Astrocyte (in vitro differentiated cells and primary cell): Measurements from ENCODE around the gene COL11A2. TPM values are rescaled to one million over a fixed set of nuclear protein-coding genes. Genes with fewer than 3 reads are reported as not detected.

Experiments
- DNase-seq: peaks from one replicate; pipeline ENCODE4 v3.0.0-alpha.2; 2010; ENCODE audit warnings: low read depth
- FAIRE-seq: peaks from 2 replicates; lab custom pipeline; 2011; peaks lifted over from hg19 to GRCh38; lab: Jason Lieb, UNC
- H2AFZ ChIP-seq: 2 replicates; pipeline ENCODE4 v1.6.0; 2012; ENCODE audit warnings: low read depth, low read length, inconsistent platforms
- H3K27ac ChIP-seq: 2 replicates; pipeline ENCODE4 v1.5.1; 2011; ENCODE audit warnings: low read depth, low read length, inconsistent platforms
- H3K27me3 ChIP-seq: 2 replicates; pipeline ENCODE4 v1.6.0; 2011; ENCODE audit warnings: low read length, inconsistent platforms; ENCODE audit not compliant: insufficient read depth
- H3K36me3 ChIP-seq: 2 replicates; pipeline ENCODE4 v1.5.1; 2011; ENCODE audit warnings: low read length, inconsistent platforms; ENCODE audit not compliant: insufficient read depth
- H3K4me1 ChIP-seq: 2 replicates; pipeline ENCODE4 v1.5.1; 2011; ENCODE audit warnings: low read length, inconsistent platforms; ENCODE audit not compliant: insufficient read depth
- H3K4me2 ChIP-seq: 2 replicates; pipeline ENCODE4 v1.6.0; 2012; ENCODE audit warnings: low read length, inconsistent platforms
- H3K4me3 ChIP-seq: 2 replicates; pipeline ENCODE4 v1.5.1; 2011; ENCODE audit warnings: low read depth, mild to moderate bottlenecking, low read length, inconsistent platforms; ENCODE audit not compliant: insufficient read depth
- H3K79me2 ChIP-seq: 2 replicates; pipeline ENCODE4 v1.6.0; 2012; ENCODE audit warnings: mild to moderate bottlenecking, low read length, inconsistent platforms; ENCODE audit not compliant: insufficient read depth
- H3K9ac ChIP-seq: 2 replicates; pipeline ENCODE4 v1.6.0; 2012; ENCODE audit warnings: mild to moderate bottlenecking, low read length, inconsistent platforms
- H3K9me3 ChIP-seq: 2 replicates; pipeline ENCODE4 v1.5.1; 2012; ENCODE audit warnings: low read depth, mild to moderate bottlenecking, low read length, inconsistent platforms; ENCODE audit not compliant: insufficient read depth
- H4K20me1 ChIP-seq: 2 replicates; pipeline ENCODE4 v1.6.0; 2012; ENCODE audit warnings: low read length, inconsistent platforms; ENCODE audit not compliant: insufficient read depth
- H3K27ac Mint-ChIP-seq: one replicate; pipeline ENCODE4 v1.8.0; 2021; ENCODE audit warnings: mild to moderate bottlenecking, mixed read lengths; ENCODE audit not compliant: unreplicated experiment
- H3K27me3 Mint-ChIP-seq: one replicate; pipeline ENCODE4 v1.8.0; 2021; ENCODE audit warnings: low read depth, mixed read lengths; ENCODE audit not compliant: unreplicated experiment
- H3K36me3 Mint-ChIP-seq: one replicate; pipeline ENCODE4 v1.8.0; 2021; ENCODE audit warnings: low read depth, mixed read lengths; ENCODE audit not compliant: unreplicated experiment
- H3K4me1 Mint-ChIP-seq: one replicate; pipeline ENCODE4 v1.8.0; 2021; ENCODE audit warnings: low read depth, mixed read lengths; ENCODE audit not compliant: unreplicated experiment
- H3K4me3 Mint-ChIP-seq: one replicate; pipeline ENCODE4 v1.8.0; 2021; ENCODE audit warnings: mild to moderate bottlenecking, moderate library complexity, mixed read lengths; ENCODE audit not compliant: unreplicated experiment
- H3K9me3 Mint-ChIP-seq: one replicate; pipeline ENCODE4 v1.8.0; 2021; ENCODE audit warnings: mild to moderate bottlenecking, mixed read lengths; ENCODE audit not compliant: unreplicated experiment
- CTCF ChIP-seq: IDR thresholded peaks from 2 replicates; pipeline ENCODE4 v1.5.1; 2011; ENCODE audit warnings: low read depth, mild to moderate bottlenecking, inconsistent platforms, low read length, moderate library complexity; ENCODE audit not compliant: insufficient read depth
- EZH2 ChIP-seq: IDR thresholded peaks from 2 replicates; pipeline ENCODE4 v1.6.1; 2012; ENCODE audit warnings: mild to moderate bottlenecking, low read length, inconsistent platforms; ENCODE audit not compliant: insufficient read depth
- total RNA-seq: library from RNA; stranded (reverse); gene quantifications from 2 replicates; pipeline ENCODE4 v1.2.1, GENCODE V29; 2021

The COL11A2 gene
- total RNA-seq, 1 donor from 2014 or later, result 1.3 TPM

GRCh38 chr6:33132081-33132524 lies 60.2 kb downstream of the COL11A2 start:
- FAIRE-seq, result no peak

GRCh38 chr6:33128318-33128717 lies 63.9 kb downstream of the COL11A2 start:
- Histone ChIP-seq H3K27ac (no peak overlapping the region), H3K79me2 (no peaks in the 10 kb centered on the region), H3K36me3 (no peaks in the 10 kb centered on the region), H3K27me3 (peaks cover 20% of the 10 kb centered on the region), H2AFZ (no peak overlapping the region), H4K20me1 (no peaks in the 10 kb centered on the region), H3K9ac (no peak overlapping the region), H3K9me3 (peaks cover 11% of the 10 kb centered on the region), H3K4me2 (no peak overlapping the region), H3K4me3 (no peak overlapping the region), H3K4me1 (no peaks in the 10 kb centered on the region)
- TF ChIP-seq CTCF (no peak), EZH2 (no peak)
- FAIRE-seq (no peak), DNase-seq (no peak)
- Mint-ChIP-seq H3K4me3 (no peak overlapping the region), H3K9me3 (peaks cover 17% of the 10 kb centered on the region), H3K4me1 (no peaks in the 10 kb centered on the region), H3K27me3 (peaks cover 27% of the 10 kb centered on the region), H3K27ac (no peak overlapping the region), H3K36me3 (no peaks in the 10 kb centered on the region)

More at GRCh38 chr6:33132081-33132524, 60.2 kb downstream of the COL11A2 start:
- no peak overlapping the region for H3K4me3 ChIP-seq
- Mint-ChIP-seq H3K4me1 (no peaks in the 10 kb centered on the region), H3K4me3 (no peak overlapping the region), H3K9me3 (no peaks in the 10 kb centered on the region), H3K27me3 (peaks cover 25% of the 10 kb centered on the region), H3K36me3 (no peaks in the 10 kb centered on the region), H3K27ac (no peak overlapping the region)
- H3K27ac ChIP-seq, result no peak overlapping the region
- no peak overlapping the region for H3K9ac ChIP-seq
- peaks cover 26% of the 10 kb centered on the region for H3K27me3 ChIP-seq
- DNase-seq, result no peak
- no peaks in the 10 kb centered on the region for H3K36me3 ChIP-seq
- TF ChIP-seq CTCF (no peak), EZH2 (no peak)
- H3K4me2 ChIP-seq, result no peak overlapping the region
- H3K4me1 ChIP-seq, result no peaks in the 10 kb centered on the region
- H2AFZ ChIP-seq, result no peak overlapping the region
- H3K9me3 ChIP-seq, result no peaks in the 10 kb centered on the region
- H4K20me1 ChIP-seq, result no peaks in the 10 kb centered on the region
- H3K79me2 ChIP-seq, result no peaks in the 10 kb centered on the region

- H3K4me3 Mint-ChIP-seq, result no peak overlapping the region
- Histone ChIP-seq H3K4me1 (no peaks in the 10 kb centered on the region), H3K27ac (no peak overlapping the region), H3K36me3 (no peaks in the 10 kb centered on the region), H3K4me2 (no peak overlapping the region), H3K4me3 (no peak overlapping the region), H3K9me3 (peaks cover 14% of the 10 kb centered on the region), H4K20me1 (no peaks in the 10 kb centered on the region), H3K9ac (no peak overlapping the region), H3K27me3 (peaks cover 21% of the 10 kb centered on the region), H2AFZ (no peak overlapping the region), H3K79me2 (no peaks in the 10 kb centered on the region)
- H3K4me1 Mint-ChIP-seq, result no peaks in the 10 kb centered on the region
- DNase-seq, result no peak
- no peak for FAIRE-seq
- H3K9me3 Mint-ChIP-seq, result peaks cover 17% of the 10 kb centered on the region
- TF ChIP-seq CTCF (peak; percentile 45), EZH2 (no peak)
- H3K27me3 Mint-ChIP-seq, result peaks cover 23% of the 10 kb centered on the region
- H3K36me3 Mint-ChIP-seq, result no peaks in the 10 kb centered on the region
- no peak overlapping the region for H3K27ac Mint-ChIP-seq
Measured at GRCh38 chr6:33126101-33126714, 66.1 kb downstream of the COL11A2 start.
